Endodermal cell (in vitro differentiated cells): ENCODE measurements around the gene CLIC4. TPM values are rescaled to one million over a fixed set of nuclear protein-coding genes. Genes with fewer than 3 reads are reported as not detected.
"Not testable (repeated sequence)": the region's sequence is repeated elsewhere in the genome, so short reads cannot be mapped to it uniquely, and the experiment has no call there.

Experiments used
- DNase-seq: peaks from one replicate; pipeline ENCODE4 v3.0.0-alpha.2; 2017
- H3K27ac ChIP-seq: 2 replicates; pipeline ENCODE4 v1.5.1; 2013; ENCODE audit warnings: mild to moderate bottlenecking, low read depth, low read length, moderate library complexity
- H3K27me3 ChIP-seq: 2 replicates; pipeline ENCODE4 v1.6.1; 2013; ENCODE audit warnings: mild to moderate bottlenecking, low read length, moderate library complexity; ENCODE audit not compliant: insufficient read depth, control insufficient read depth, poor library complexity, severe bottlenecking
- H3K36me3 ChIP-seq: 2 replicates; pipeline ENCODE4 v1.7.0; 2013; ENCODE audit warnings: mild to moderate bottlenecking, low read length, moderate library complexity; ENCODE audit not compliant: control insufficient read depth, insufficient read depth
- H3K4me1 ChIP-seq: one replicate; pipeline ENCODE4 v1.7.0; 2013; ENCODE audit warnings: low read length; ENCODE audit not compliant: control insufficient read depth, insufficient read depth
- H3K4me3 ChIP-seq: 2 replicates; pipeline ENCODE4 v1.5.1; 2013; ENCODE audit warnings: mild to moderate bottlenecking, low read length, moderate library complexity
- H3K9ac ChIP-seq: 2 replicates; pipeline ENCODE4 v1.6.1; 2013; ENCODE audit warnings: mild to moderate bottlenecking, low read length, moderate library complexity; ENCODE audit not compliant: poor library complexity, severe bottlenecking; ENCODE audit errors: extremely low read depth
- H3K9me3 ChIP-seq: 2 replicates; pipeline ENCODE4 v1.6.1; 2013; ENCODE audit warnings: mild to moderate bottlenecking, low read length, moderate library complexity; ENCODE audit not compliant: control insufficient read depth
- H3K27ac Mint-ChIP-seq: 2 replicates; pipeline ENCODE4 v1.8.0; 2020; ENCODE audit warnings: mixed read lengths
- H3K27me3 Mint-ChIP-seq: 2 replicates; pipeline ENCODE4 v1.8.0; 2021; ENCODE audit warnings: mild to moderate bottlenecking, mixed read lengths; ENCODE audit not compliant: insufficient read depth
- H3K36me3 Mint-ChIP-seq: 2 replicates; pipeline ENCODE4 v1.8.0; 2020; ENCODE audit warnings: low read depth, mixed read lengths
- H3K4me1 Mint-ChIP-seq: 2 replicates; pipeline ENCODE4 v1.8.0; 2020; ENCODE audit warnings: mixed read lengths
- H3K4me3 Mint-ChIP-seq: 2 replicates; pipeline ENCODE4 v1.8.0; 2020; ENCODE audit warnings: mild to moderate bottlenecking, moderate library complexity, mixed read lengths
- H3K9me3 Mint-ChIP-seq: 2 replicates; pipeline ENCODE4 v1.8.0; 2020; ENCODE audit warnings: mild to moderate bottlenecking, mixed read lengths
- WGBS, 2 experiments: methylation state at CpG; one replicate each; pipeline versions ENCODE4 v1.1.5 to v1.1.7; 2013; ENCODE audit warnings: missing lambda C conversion rate in 2 of 2, mixed read lengths in 1 of 2; ENCODE audit not compliant: insufficient coverage in 1 of 2, insufficient read length in 1 of 2; 5-methylcytosine and 5-hydroxymethylcytosine counted together
- long read RNA-seq, 4 experiments: library from polyadenylated mRNA in 2 of 4; library from RNA in 1 of 4; library from capped mRNA in 1 of 4; stranded (forward) in 3 of 4; unstranded in 1 of 4; transcript quantifications; one replicate each; pipeline ENCODE4 v2.0.0, GENCODE V29; 2020 to 2021; ENCODE audit warnings: inconsistent platforms in 1 of 4
- polyA plus RNA-seq, 2 experiments: library from polyadenylated mRNA; stranded (reverse); fragments of 50-300 nt; gene quantifications; one replicate each; pipeline ENCODE4 v1.2.3, GENCODE V29; 2013
- total RNA-seq, 2 donors: library from RNA; stranded (reverse); fragmentation: NEBNext Ultra II Directional in 1 of 2; extraction: Animal tissue kit (Norgen Biotek cat#: 25700) in 1 of 2; gene quantifications; 2 replicates in 1 of 2; 3 replicates in 1 of 2; pipeline ENCODE4 v1.2.1, GENCODE V29; 2021
- TF ChIP-seq, protein P1 (sequence below): fragments of 200-600 bp; sonication (generic); conservative IDR thresholded peaks from 2 replicates; pipeline ENCODE4 v1.5.0; 2021; ENCODE audit warnings: antibody characterized with exemption, mild to moderate bottlenecking

Gene CLIC4
- total RNA-seq: 100 to 1,000 TPM; 119 to 146 TPM
- polyA plus RNA-seq (2013, experiment 1 of 2): 182 TPM
- 170 TPM for polyA plus RNA-seq (2013, experiment 2 of 2)
- long read RNA-seq, experiment 1, full-length matches to known transcripts: 29 of 75 reads
- long read RNA-seq, experiment 1, partial matches to known transcripts: 3 of 75 reads
- long read RNA-seq, experiment 1, other reads (novel, unspliced or antisense): 43 of 75 reads
- long read RNA-seq, experiment 2, full-length matches to known transcripts: 304 of 342 reads
- long read RNA-seq, experiment 2, partial matches to known transcripts: 34 of 342 reads
- long read RNA-seq, experiment 2, other reads (novel, unspliced or antisense): 4 of 342 reads
- long read RNA-seq, experiment 3, full-length matches to known transcripts: 694 of 721 reads
- long read RNA-seq, experiment 3, partial matches to known transcripts: 8 of 721 reads
- long read RNA-seq, experiment 3, other reads (novel, unspliced or antisense): 19 of 721 reads
- long read RNA-seq, experiment 4, full-length matches to known transcripts: 36 of 70 reads
- long read RNA-seq, experiment 4, partial matches to known transcripts: 0 of 70 reads
- long read RNA-seq, experiment 4, other reads (novel, unspliced or antisense): 34 of 70 reads

DNA sequence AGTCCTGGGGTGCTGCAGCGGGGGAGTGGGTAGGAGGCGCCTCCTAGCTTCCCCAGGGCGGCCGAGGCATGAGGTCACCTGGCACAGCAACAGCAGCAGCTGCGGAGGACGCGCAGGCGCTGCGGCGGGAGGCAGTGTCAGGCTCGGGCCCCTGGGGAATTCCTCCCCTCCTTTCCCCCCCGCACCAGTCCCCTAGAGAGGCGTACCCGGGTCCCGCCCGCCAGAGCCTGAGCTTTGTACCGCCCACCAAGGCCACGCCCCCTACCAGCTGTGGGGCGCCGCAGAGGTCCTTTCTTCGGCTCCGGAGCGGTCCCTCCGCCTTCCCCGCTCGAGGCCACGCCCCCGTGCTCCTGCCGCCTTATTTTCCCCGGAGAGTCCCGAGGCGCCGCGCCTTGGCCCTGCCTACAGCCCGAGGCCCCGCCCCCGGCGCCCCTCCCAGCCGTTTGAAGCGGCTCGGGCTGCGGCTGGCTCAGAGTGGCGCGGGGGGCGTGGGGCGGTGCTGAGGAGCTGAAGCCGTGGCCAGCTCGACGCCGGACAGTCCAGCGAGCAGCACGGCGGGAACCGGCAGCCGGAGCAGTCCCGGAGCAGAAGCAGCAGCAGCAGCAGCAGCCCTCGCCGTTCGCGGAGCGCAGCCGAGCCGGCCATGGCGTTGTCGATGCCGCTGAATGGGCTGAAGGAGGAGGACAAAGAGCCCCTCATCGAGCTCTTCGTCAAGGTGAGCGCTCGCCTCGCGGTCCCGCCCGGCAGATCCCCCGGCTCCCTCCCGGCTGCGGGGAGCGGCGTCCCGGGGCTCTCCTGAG, at the start of gene CLIC4:
Gene CLIC4, plus strand, starts transcription at position 537 of the 800 bp plus-strand sequence. Its CDS starts 107 bp downstream, at position 644.
- Mint-ChIP-seq H3K4me1 (peaks cover 35% of the 10 kb centered on the region), H3K4me3 (peak within 1 kb of the TSS; percentile 84), H3K27me3 (no peaks in the 10 kb centered on the region), H3K27ac (peak within 1 kb of the TSS; percentile 95), H3K36me3 (peaks cover 7% of the 10 kb centered on the region), H3K9me3 (no peaks in the 10 kb centered on the region)
- peak; percentile 100 for DNase-seq
- TF ChIP-seq, protein P1, sequence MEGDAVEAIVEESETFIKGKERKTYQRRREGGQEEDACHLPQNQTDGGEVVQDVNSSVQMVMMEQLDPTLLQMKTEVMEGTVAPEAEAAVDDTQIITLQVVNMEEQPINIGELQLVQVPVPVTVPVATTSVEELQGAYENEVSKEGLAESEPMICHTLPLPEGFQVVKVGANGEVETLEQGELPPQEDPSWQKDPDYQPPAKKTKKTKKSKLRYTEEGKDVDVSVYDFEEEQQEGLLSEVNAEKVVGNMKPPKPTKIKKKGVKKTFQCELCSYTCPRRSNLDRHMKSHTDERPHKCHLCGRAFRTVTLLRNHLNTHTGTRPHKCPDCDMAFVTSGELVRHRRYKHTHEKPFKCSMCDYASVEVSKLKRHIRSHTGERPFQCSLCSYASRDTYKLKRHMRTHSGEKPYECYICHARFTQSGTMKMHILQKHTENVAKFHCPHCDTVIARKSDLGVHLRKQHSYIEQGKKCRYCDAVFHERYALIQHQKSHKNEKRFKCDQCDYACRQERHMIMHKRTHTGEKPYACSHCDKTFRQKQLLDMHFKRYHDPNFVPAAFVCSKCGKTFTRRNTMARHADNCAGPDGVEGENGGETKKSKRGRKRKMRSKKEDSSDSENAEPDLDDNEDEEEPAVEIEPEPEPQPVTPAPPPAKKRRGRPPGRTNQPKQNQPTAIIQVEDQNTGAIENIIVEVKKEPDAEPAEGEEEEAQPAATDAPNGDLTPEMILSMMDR: no peak
- H3K27me3 ChIP-seq: no peaks in the 10 kb centered on the region
- H3K36me3 ChIP-seq: peaks cover 9% of the 10 kb centered on the region
- no peaks in the 10 kb centered on the region for H3K9me3 ChIP-seq
- H3K4me3 ChIP-seq: peak within 1 kb of the TSS; percentile 91
- WGBS, 2 experiments: 0% methylated on average over 28 to 80 of the region's 80 CpGs
- H3K4me1 ChIP-seq: no peaks in the 10 kb centered on the region
- peak within 1 kb of the TSS; percentile 91 for H3K27ac ChIP-seq
- peak within 1 kb of the TSS; percentile 87 for H3K9ac ChIP-seq

- Mint-ChIP-seq H3K36me3 (no peaks in the 10 kb centered on the region), H3K4me3 (no peak overlapping the region), H3K9me3 (peaks cover 9% of the 10 kb centered on the region), H3K27ac (no peak overlapping the region), H3K4me1 (peaks cover 12% of the 10 kb centered on the region), H3K27me3 (no peaks in the 10 kb centered on the region)
- no peaks in the 10 kb centered on the region for H3K36me3 ChIP-seq
- 94% methylated on average over 4 to 5 of the region's 5 CpGs for WGBS, 2 experiments
- H3K4me3 ChIP-seq: no peak overlapping the region
- no peak overlapping the region for H3K9ac ChIP-seq
- H3K27ac ChIP-seq: no peak overlapping the region
- no peaks in the 10 kb centered on the region for H3K4me1 ChIP-seq
- H3K27me3 ChIP-seq: no peaks in the 10 kb centered on the region
- no peak for DNase-seq
- TF ChIP-seq, protein P1: no peak
- no peaks in the 10 kb centered on the region for H3K9me3 ChIP-seq
Measured at GRCh38 chr1:24696041-24696755, 49.0 kb upstream of the CLIC4 start.

DNA sequence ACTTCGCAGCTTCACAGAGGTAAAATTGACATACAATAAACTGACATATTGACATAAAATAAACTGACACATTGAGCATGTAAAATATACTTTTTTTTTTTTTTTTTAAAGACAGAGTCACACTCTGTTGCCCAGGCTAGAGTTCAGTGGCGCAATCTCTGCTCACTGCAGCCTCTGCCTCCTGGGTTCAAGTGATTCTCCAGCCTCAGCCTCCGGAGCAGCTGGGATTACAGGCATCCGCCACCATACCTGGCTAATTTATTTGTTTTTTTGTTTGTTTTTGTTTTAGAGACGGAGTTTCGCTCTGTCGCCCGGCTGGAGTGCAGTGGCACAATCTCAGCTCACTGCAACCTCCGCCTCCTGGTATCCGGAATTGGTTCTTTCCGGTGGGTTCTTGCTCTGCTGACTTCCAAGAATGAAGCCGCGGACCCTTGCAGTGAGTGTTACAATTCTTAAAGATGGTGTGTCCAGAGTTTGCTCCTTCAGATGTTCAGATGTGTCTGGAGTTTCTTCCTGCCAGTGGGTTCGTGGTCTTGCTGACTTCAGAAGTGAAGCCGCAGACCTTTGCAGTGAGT, 48.4 kb upstream of the CLIC4 start:
- Histone ChIP-seq H3K4me1 (no peaks in the 10 kb centered on the region), H3K27me3 (no peaks in the 10 kb centered on the region), H3K9me3 (no peaks in the 10 kb centered on the region), H3K9ac (no peak overlapping the region), H3K27ac (no peak overlapping the region), H3K4me3 (no peak overlapping the region), H3K36me3 (no peaks in the 10 kb centered on the region)
- H3K9me3 Mint-ChIP-seq: peaks cover 6% of the 10 kb centered on the region
- 96% methylated on average over 12 to 15 of the region's 15 CpGs for WGBS, 2 experiments
- no peaks in the 10 kb centered on the region for H3K36me3 Mint-ChIP-seq
- TF ChIP-seq, protein P1: no peak
- H3K27me3 Mint-ChIP-seq: no peaks in the 10 kb centered on the region
- peaks cover 12% of the 10 kb centered on the region for H3K4me1 Mint-ChIP-seq
- H3K4me3 Mint-ChIP-seq: no peak overlapping the region
- H3K27ac Mint-ChIP-seq: no peak overlapping the region
- no peak for DNase-seq

DNA sequence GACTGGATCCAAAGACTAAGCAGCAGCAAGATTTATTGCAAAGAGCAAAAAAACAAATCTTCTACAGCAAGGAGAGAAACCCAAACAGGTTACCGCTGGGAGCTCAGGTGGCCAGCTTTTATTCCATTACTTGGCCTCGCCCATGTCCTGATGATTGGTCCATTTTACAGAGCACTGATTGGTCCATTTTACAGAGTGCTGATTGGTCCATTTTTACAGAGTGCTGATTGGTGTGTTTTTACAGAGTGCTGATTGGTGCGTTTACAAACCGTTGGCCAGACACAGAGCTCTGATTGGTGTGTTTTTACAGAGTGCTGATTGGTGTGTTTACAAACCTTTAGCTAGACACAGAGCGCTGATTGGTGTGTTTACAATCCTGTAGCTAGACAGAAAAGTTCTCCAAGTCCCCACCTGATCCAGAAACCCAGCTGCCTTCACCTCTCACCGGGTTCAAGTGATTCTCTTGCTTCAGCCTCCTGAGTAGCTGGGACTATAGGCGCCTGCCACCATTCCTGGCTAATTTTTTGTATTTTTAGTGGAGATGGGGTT, 47.7 kb upstream of the CLIC4 start:
- peaks cover 12% of the 10 kb centered on the region for H3K4me1 Mint-ChIP-seq
- H3K27me3 Mint-ChIP-seq, H3K4me3 ChIP-seq, DNase-seq, H3K9me3 Mint-ChIP-seq, H3K9me3 ChIP-seq, H3K4me1 ChIP-seq, H3K9ac ChIP-seq, H3K36me3 ChIP-seq, H3K27me3 ChIP-seq, H3K36me3 Mint-ChIP-seq, H3K27ac Mint-ChIP-seq, H3K27ac ChIP-seq, H3K4me3 Mint-ChIP-seq: not testable (repeated sequence)
- WGBS, 2 experiments: 96 to 98% methylated on average over 6 to 7 of the region's 7 CpGs
